ENCODE measurements around the gene E2F6. TPM values are rescaled to one million over a fixed set of nuclear protein-coding genes. Genes with fewer than 3 reads are reported as not detected.

E2F6 gene
- total and polyA plus RNA-seq, 2 of the 4 experiments (the other 2 are of a cell fraction): 8.2 to 10.9 TPM

- H2BK5ac ChIP-seq (ENCODE audit: low read depth, low read length, poor library complexity, severe bottlenecking): no peak overlapping the region
- no peak overlapping the region for H3K18ac ChIP-seq (ENCODE audit: low read depth, low read length)
- no peak overlapping the region for H2BK120ac ChIP-seq (ENCODE audit: low read depth, low read length)
- dilution Hi-C loops (cut with HindIII; ENCODE audit: low sequenced_read_pairs, unreplicated experiment) (no loop called here), in situ Hi-C loops (cut with MboI; ENCODE audit: low sequenced_read_pairs) (loop anchor here (5.0 to 10.0 kb wide), 2 partner anchors 103 to 296 kb away; no protein-coding TSS in a partner anchor), intact Hi-C loops (cut with micrococcal nuclease) (loop anchor here (1.0 to 5.0 kb wide), 3 partner anchors 105 to 300 kb away; no protein-coding TSS in a partner anchor)
- H3K9ac ChIP-seq (ENCODE audit: low read depth, low read length): no peak overlapping the region
- DNase-seq (no peak), ATAC-seq (ENCODE audit: low read depth) (no peak)
- no peak overlapping the region for H4K8ac ChIP-seq (ENCODE audit: low read depth in 2 of 2, low read length in 2 of 2)
- H3K79me1 ChIP-seq (ENCODE audit: low read depth in 1 of 2, low read length in 2 of 2): no peaks in the 10 kb centered on the region
- TF ChIP-seq CEBPB (IDR thresholded peaks at IDR 0.05; ENCODE audit: low read depth, low read length): 0 out of 2 replicates have a peak, but pooled peaks have one; percentile 2
- TF ChIP-seq RCOR1 (IDR thresholded peaks at IDR 0.05; ENCODE audit: insufficient replicate concordance, low read length): no peak
- no peak for TF ChIP-seq NFE2L2 (IDR thresholded peaks at IDR 0.05; ENCODE audit: low read depth, low read length)
- TF ChIP-seq USF2 (IDR thresholded peaks at IDR 0.05; ENCODE audit: low read depth, low read length): no peak
- TF ChIP-seq BHLHE40 (IDR thresholded peaks at IDR 0.05; ENCODE audit: low read depth, low read length): no peak
- TF ChIP-seq SMC3 (IDR thresholded peaks at IDR 0.05; ENCODE audit: low read depth, low read length): no peak
- TF ChIP-seq MXI1 (IDR thresholded peaks at IDR 0.05; ENCODE audit: borderline replicate concordance, low read depth, low read length): no peak
- H3K4ac ChIP-seq (ENCODE audit: low read depth, low read length): no peak overlapping the region
- H4K20me1 ChIP-seq (ENCODE audit: insufficient read depth, low read length): no peaks in the 10 kb centered on the region
- CTCF ChIA-PET: interaction anchor here (1.5 kb wide), 1 partner anchor 105 kb away, joined by 8 read pairs; no protein-coding TSS in a partner anchor
- H2AK5ac ChIP-seq (ENCODE audit: low read depth, low read length): no peak overlapping the region
- no peak overlapping the region for H4K5ac ChIP-seq (ENCODE audit: low read depth, low read length)
- no peak overlapping the region for H3K4me3 ChIP-seq (ENCODE audit: insufficient read depth, low read depth, low read length)
- no peaks in the 10 kb centered on the region for H3K9me3 ChIP-seq (ENCODE audit: control insufficient read depth, insufficient read depth, low read length)
- H3K23ac ChIP-seq (ENCODE audit: low read depth, low read length): no peak overlapping the region
- no peak overlapping the region for H3K14ac ChIP-seq (replicated peaks; ENCODE audit: low read depth, low read length)
- H2BK20ac ChIP-seq (ENCODE audit: low read depth, low read length): no peak overlapping the region
- H3K56ac ChIP-seq (ENCODE audit: extremely low read depth, insufficient read depth, low read length): no peak overlapping the region
- H2AK9ac ChIP-seq (replicated peaks; ENCODE audit: low read depth, low read length, poor library complexity): peak overlapping the region; percentile 16
- peaks cover 48% of the 10 kb centered on the region for H3K27me3 ChIP-seq (ENCODE audit: control insufficient read depth, insufficient read depth, low read length)
- no peak overlapping the region for H2BK15ac ChIP-seq (ENCODE audit: low read depth, low read length)
- no peak overlapping the region for H4K91ac ChIP-seq (ENCODE audit: insufficient read depth, low read depth, low read length)
- H3K4me2 ChIP-seq (ENCODE audit: low read depth, low read length): no peak overlapping the region
- H3K9me1 ChIP-seq (ENCODE audit: insufficient read depth, low read length): no peaks in the 10 kb centered on the region
- no TSS peak for BruUV-seq (replicated peaks)
- no peak overlapping the region for H3K27ac ChIP-seq (ENCODE audit: insufficient read depth, low read length)
- 89% methylated on average over 7 of the region's 12 CpGs; no CpG with 5 or more reads in 1 of the 2 experiments for WGBS, 2 experiments (ENCODE audit: extremely low coverage in 2 of 2, insufficient read length in 1 of 2)
- H2AFZ ChIP-seq (replicated peaks; ENCODE audit: low read length, poor library complexity): no peak overlapping the region
- POLR2A ChIA-PET (ENCODE audit: unreplicated experiment): interaction anchor here (0.6 kb wide), 1 partner anchor 107 kb away, joined by 9 read pairs; no protein-coding TSS in a partner anchor
- peaks cover 3% of the 10 kb centered on the region; the same call in 1 of the 2 replicates for H3K4me1 ChIP-seq (ENCODE audit: control insufficient read depth, insufficient read depth, low read length)
- H3K36me3 ChIP-seq (ENCODE audit: control insufficient read depth, insufficient read depth, low read length): no peaks in the 10 kb centered on the region
Measured at GRCh38 chr2:11478899-11479605, 13.1 kb upstream of the E2F6 start.
